HepG2 (cell line): ENCODE results near the gene BCL6B.
"Not testable (repeated sequence)": the region's sequence is repeated elsewhere in the genome, so short reads cannot be mapped to it uniquely, and the experiment has no call there.

Experiments
- FLYWCH1 ChIP-seq: sonication (generic); formaldehyde crosslinking; IDR thresholded peaks from 2 replicates; pipeline ENCODE4 v1.8.1; 2023; ENCODE audit warnings: mild to moderate bottlenecking, missing genetic modification reagents
- ZNF550 ChIP-seq: sonication (generic); formaldehyde crosslinking; IDR thresholded peaks from 2 replicates; pipeline ENCODE4 v1.4.0; 2020; ENCODE audit warnings: mild to moderate bottlenecking, missing genetic modification reagents, borderline replicate concordance
- ZNF713 ChIP-seq: sonication (generic); formaldehyde crosslinking; IDR thresholded peaks from 2 replicates; pipeline ENCODE4 v1.4.0; 2020; ENCODE audit warnings: mild to moderate bottlenecking, missing genetic modification reagents
- ZSCAN9 ChIP-seq: IDR thresholded peaks from 2 replicates; pipeline ENCODE4 v1.6.1; 2016; ENCODE audit warnings: borderline replicate concordance

GRCh38 chr17:7050583-7050982 lies 27.7 kb downstream of the BCL6B start:
- TF ChIP-seq ZSCAN9; FLYWCH1 (CRISPR knock-in tag); ZNF713 (CRISPR knock-in tag); ZNF550: not testable (repeated sequence)
